GM21390 (cell line): Measurements from ENCODE around the gene KRT85.
"Not testable (repeated sequence)": the region's sequence is repeated elsewhere in the genome, so short reads cannot be mapped to it uniquely, and the experiment has no call there.

Source experiments
- ATAC-seq: cut with Tn5 transposase; IDR thresholded peaks from one replicate; pipeline ENCODE4 v1.9.1; 2021; ENCODE audit not compliant: unreplicated experiment

The KRT85 gene

GRCh38 chr12:52327830-52328500 lies 39.3 kb downstream of the KRT85 start:
- no peak for ATAC-seq

GRCh38 chr12:52327052-52327829 lies 40.0 kb downstream of the KRT85 start:
- peak; percentile 95 for ATAC-seq

- ATAC-seq, result no peak
Observed at GRCh38 chr12:52324153-52324444, 43.2 kb downstream of the KRT85 start.

GRCh38 chr12:52323416-52324152 lies 43.7 kb downstream of the KRT85 start:
- ATAC-seq, result no peak

- no peak for ATAC-seq
Observed at GRCh38 chr12:52323001-52323400, 44.3 kb downstream of the KRT85 start.

GRCh38 chr12:52322069-52322468 lies 45.2 kb downstream of the KRT85 start:
- ATAC-seq, result no peak

- ATAC-seq, result no peak
Observed at GRCh38 chr12:52321418-52321817, 45.9 kb downstream of the KRT85 start.

- ATAC-seq, result no peak
Observed at GRCh38 chr12:52320784-52321400, 46.4 kb downstream of the KRT85 start, which contains the start of gene KRT83. Gene KRT83 (minus strand): TSS chr12:52321398. CDS start chr12:52321335, 63 bp downstream.

GRCh38 chr12:52319097-52319496 lies 48.2 kb downstream of the KRT85 start:
- ATAC-seq, result no peak

- ATAC-seq, result no peak
Observed at GRCh38 chr12:52318241-52318990, 48.9 kb downstream of the KRT85 start.

GRCh38 chr12:52317468-52318052 lies 49.7 kb downstream of the KRT85 start:
- no peak for ATAC-seq

- no peak for ATAC-seq
Observed at GRCh38 chr12:52316701-52317100, 50.6 kb downstream of the KRT85 start.

GRCh38 chr12:52316290-52316689 lies 51.0 kb downstream of the KRT85 start:
- ATAC-seq, result no peak

GRCh38 chr12:52315721-52316120 lies 51.6 kb downstream of the KRT85 start:
- ATAC-seq, result not testable (repeated sequence)

- no peak for ATAC-seq
Observed at GRCh38 chr12:52314511-52314910, 52.8 kb downstream of the KRT85 start.

GRCh38 chr12:52313926-52314325 lies 53.4 kb downstream of the KRT85 start:
- no peak for ATAC-seq

- ATAC-seq, result no peak
Observed at GRCh38 chr12:52313461-52313860, 53.8 kb downstream of the KRT85 start.

- no peak for ATAC-seq
Observed at GRCh38 chr12:52312086-52312485, 55.2 kb downstream of the KRT85 start.

GRCh38 chr12:52311285-52311648 lies 56.0 kb downstream of the KRT85 start:
- no peak for ATAC-seq

- no peak for ATAC-seq
Observed at GRCh38 chr12:52310622-52311284, 56.5 kb downstream of the KRT85 start.
